HepG2 (cell line): ENCODE results near the gene RAB42. TPM values are rescaled to one million over a fixed set of nuclear protein-coding genes. Genes with fewer than 3 reads are reported as not detected.

Source experiments
- GABPA ChIP-seq, 2 experiments: IDR thresholded peaks; 2 replicates each; pipeline ENCODE4 v1.6.1; 2011 to 2016; ENCODE audit warnings: low read depth in 2 of 2, low read length in 1 of 2, missing biosample characterization in 1 of 2, missing genetic modification characterization in 1 of 2
- HNF4G ChIP-seq, 2 experiments: sonication (generic) in 1 of 2; formaldehyde crosslinking in 1 of 2; IDR thresholded peaks; 2 replicates each; pipeline versions ENCODE4 v1.4.0 to v1.6.1; 2011 to 2020; ENCODE audit warnings: borderline replicate concordance in 2 of 2, low read depth in 2 of 2, mild to moderate bottlenecking in 2 of 2, low read length in 1 of 2, missing genetic modification reagents in 1 of 2, moderate library complexity in 1 of 2
- RXRB ChIP-seq: IDR thresholded peaks from 2 replicates; pipeline ENCODE4 v1.6.1; 2016; ENCODE audit warnings: borderline replicate concordance, missing genetic modification reagents, missing compliant biosample characterization
- SALL2 ChIP-seq: sonication (generic); formaldehyde crosslinking; IDR thresholded peaks from 2 replicates; pipeline ENCODE4 v1.8.1; 2023; ENCODE audit warnings: mild to moderate bottlenecking, missing genetic modification reagents, inconsistent platforms
- THAP11 ChIP-seq: IDR thresholded peaks from 2 replicates; pipeline ENCODE4 v1.6.1; 2016; ENCODE audit warnings: missing biosample characterization, missing genetic modification reagents
- ZEB1 ChIP-seq: IDR thresholded peaks from 2 replicates; pipeline ENCODE4 v1.6.1; 2012; ENCODE audit warnings: mild to moderate bottlenecking, low read depth, inconsistent platforms; ENCODE audit not compliant: insufficient replicate concordance
- ZNF180 ChIP-seq: sonication (generic); formaldehyde crosslinking; IDR thresholded peaks from 2 replicates; pipeline ENCODE4 v1.4.0; 2020; ENCODE audit warnings: low read depth, missing genetic modification reagents, borderline replicate concordance
- ZNF660 ChIP-seq: sonication (generic); formaldehyde crosslinking; IDR thresholded peaks from 2 replicates; pipeline ENCODE4 v1.5.1; 2020; ENCODE audit warnings: mild to moderate bottlenecking, low read depth, missing genetic modification reagents, borderline replicate concordance
- polyA plus RNA-seq, 8 experiments: library from polyadenylated mRNA; depleted of rRNA in 3 of 8; stranded (reverse) in 7 of 8; unstranded in 1 of 8; fragments of >200 nt; fragmentation: Illumina TruSeq in 4 of 8; extraction: Trizol in 4 of 8; gene quantifications; 2 replicates each; pipeline versions ENCODE4 v1.2.1 to v1.2.3, GENCODE V29; 2011 to 2016; ENCODE audit warnings: low read depth in 4 of 8, missing spikeins in 1 of 8, mixed read lengths in 1 of 8; ENCODE audit not compliant: insufficient read depth in 1 of 8
- total RNA-seq, 5 experiments: library from RNA; depleted of rRNA; stranded (reverse); fragments of >200 nt; fragmentation: Illumina TruSeq; extraction: Trizol; gene quantifications; 2 replicates each; pipeline ENCODE4 v1.2.3, GENCODE V29; 2016; ENCODE audit warnings: low read depth in 1 of 5
- TF ChIP-seq, protein P1 (sequence below): sonication (generic); formaldehyde crosslinking; IDR thresholded peaks from 2 replicates; pipeline ENCODE4 v1.4.0; 2020; ENCODE audit warnings: missing genetic modification reagents
- TF ChIP-seq, protein P2 (sequence below): sonication (generic); formaldehyde crosslinking; IDR thresholded peaks from 2 replicates; pipeline ENCODE4 v1.5.0; 2020; ENCODE audit warnings: mild to moderate bottlenecking, missing genetic modification reagents
- TF ChIP-seq, protein P3 (sequence below): sonication (generic); formaldehyde crosslinking; IDR thresholded peaks from 2 replicates; pipeline ENCODE4 v1.4.0; 2020; ENCODE audit warnings: missing genetic modification reagents
- TF ChIP-seq, protein P4 (sequence below): sonication (generic); formaldehyde crosslinking; IDR thresholded peaks from 2 replicates; pipeline ENCODE4 v1.4.0; 2020; ENCODE audit warnings: missing genetic modification reagents, borderline replicate concordance
- TF ChIP-seq, protein P5 (sequence below): sonication (generic); formaldehyde crosslinking; IDR thresholded peaks from 2 replicates; pipeline ENCODE4 v1.4.0; 2020; ENCODE audit warnings: missing genetic modification reagents, borderline replicate concordance

RAB42 gene
- total and polyA plus RNA-seq, 2 of the 13 experiments (the other 11 are each of a cell fraction or from before 2014, with no cell fraction given): 10.4 to 166 TPM

DNA sequence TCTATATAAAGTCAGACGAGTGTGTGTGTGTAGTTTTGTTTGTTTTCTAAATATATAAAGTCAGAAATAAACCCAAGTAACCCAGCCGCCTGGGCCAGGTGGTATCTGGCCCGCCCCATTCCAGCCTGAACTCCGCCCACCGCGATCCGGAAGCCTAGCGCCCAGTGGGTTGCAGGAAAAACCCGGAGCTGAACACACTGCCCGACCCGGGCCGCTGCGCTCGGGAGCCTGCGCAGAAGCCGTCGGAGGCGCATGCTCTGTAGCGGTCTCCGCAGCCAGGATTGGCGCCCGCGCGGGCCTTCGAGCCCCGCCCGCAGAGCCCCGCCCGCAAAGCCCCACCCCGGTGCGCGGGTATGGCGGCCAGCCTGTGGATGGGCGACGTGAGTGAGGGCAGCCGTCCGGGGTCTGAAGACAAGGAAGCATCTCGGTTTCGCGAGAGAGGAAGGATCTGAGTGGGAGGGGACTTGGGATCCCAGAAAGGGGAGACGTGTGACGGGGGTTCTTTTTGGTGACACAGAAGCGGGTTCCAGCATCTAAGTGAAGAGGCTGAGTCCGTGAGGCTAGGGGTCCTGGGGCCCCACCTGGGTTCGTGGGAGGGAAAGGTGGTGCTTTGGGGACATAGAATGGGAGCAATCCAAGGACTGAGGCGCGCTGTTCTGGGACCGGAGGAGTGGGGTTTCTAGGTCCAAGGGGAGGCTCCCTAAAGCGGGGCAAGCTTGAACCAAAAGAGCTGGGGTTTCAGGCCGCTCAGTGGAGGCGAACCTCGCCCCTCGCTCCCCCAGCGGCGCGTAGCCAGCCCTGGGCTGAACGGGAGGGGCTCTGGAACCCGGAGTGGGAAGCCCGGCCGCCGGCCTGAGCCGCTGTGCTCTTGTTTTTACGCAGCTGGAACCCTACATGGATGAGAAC, 39.1 kb upstream of the RAB42 start, which contains the start of gene TRNAU1AP (continued):
- TF ChIP-seq THAP11 (CRISPR knock-in tag) (peak; percentile 91), HNF4G (IDR thresholded peaks at IDR 0.05; ENCODE audit: borderline replicate concordance, low read depth, low read length) (no peak), HNF4G (CRISPR knock-in tag; IDR thresholded peaks at IDR 0.05; ENCODE audit: borderline replicate concordance, low read depth) (peak; percentile 46; the same call in 1 of the 2 replicates), ZNF180 (no peak), ZNF660 (CRISPR knock-in tag) (no peak), GABPA (IDR thresholded peaks at IDR 0.05; ENCODE audit: low read depth, low read length) (peak; percentile 32; the same call in 1 of the 2 replicates), GABPA (CRISPR knock-in tag; IDR thresholded peaks at IDR 0.05; ENCODE audit: low read depth) (peak; percentile 75), ZEB1 (no peak), SALL2 (CRISPR knock-in tag) (0 out of 2 replicates have a peak, but pooled peaks have one; percentile 57), RXRB (CRISPR knock-in tag) (peak; percentile 75)
- TF ChIP-seq, protein P1, sequence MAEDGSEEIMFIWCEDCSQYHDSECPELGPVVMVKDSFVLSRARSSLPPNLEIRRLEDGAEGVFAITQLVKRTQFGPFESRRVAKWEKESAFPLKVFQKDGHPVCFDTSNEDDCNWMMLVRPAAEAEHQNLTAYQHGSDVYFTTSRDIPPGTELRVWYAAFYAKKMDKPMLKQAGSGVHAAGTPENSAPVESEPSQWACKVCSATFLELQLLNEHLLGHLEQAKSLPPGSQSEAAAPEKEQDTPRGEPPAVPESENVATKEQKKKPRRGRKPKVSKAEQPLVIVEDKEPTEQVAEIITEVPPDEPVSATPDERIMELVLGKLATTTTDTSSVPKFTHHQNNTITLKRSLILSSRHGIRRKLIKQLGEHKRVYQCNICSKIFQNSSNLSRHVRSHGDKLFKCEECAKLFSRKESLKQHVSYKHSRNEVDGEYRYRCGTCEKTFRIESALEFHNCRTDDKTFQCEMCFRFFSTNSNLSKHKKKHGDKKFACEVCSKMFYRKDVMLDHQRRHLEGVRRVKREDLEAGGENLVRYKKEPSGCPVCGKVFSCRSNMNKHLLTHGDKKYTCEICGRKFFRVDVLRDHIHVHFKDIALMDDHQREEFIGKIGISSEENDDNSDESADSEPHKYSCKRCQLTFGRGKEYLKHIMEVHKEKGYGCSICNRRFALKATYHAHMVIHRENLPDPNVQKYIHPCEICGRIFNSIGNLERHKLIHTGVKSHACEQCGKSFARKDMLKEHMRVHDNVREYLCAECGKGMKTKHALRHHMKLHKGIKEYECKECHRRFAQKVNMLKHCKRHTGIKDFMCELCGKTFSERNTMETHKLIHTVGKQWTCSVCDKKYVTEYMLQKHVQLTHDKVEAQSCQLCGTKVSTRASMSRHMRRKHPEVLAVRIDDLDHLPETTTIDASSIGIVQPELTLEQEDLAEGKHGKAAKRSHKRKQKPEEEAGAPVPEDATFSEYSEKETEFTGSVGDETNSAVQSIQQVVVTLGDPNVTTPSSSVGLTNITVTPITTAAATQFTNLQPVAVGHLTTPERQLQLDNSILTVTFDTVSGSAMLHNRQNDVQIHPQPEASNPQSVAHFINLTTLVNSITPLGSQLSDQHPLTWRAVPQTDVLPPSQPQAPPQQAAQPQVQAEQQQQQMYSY (CRISPR knock-in tag): peak; percentile 100
- TF ChIP-seq, protein P2, sequence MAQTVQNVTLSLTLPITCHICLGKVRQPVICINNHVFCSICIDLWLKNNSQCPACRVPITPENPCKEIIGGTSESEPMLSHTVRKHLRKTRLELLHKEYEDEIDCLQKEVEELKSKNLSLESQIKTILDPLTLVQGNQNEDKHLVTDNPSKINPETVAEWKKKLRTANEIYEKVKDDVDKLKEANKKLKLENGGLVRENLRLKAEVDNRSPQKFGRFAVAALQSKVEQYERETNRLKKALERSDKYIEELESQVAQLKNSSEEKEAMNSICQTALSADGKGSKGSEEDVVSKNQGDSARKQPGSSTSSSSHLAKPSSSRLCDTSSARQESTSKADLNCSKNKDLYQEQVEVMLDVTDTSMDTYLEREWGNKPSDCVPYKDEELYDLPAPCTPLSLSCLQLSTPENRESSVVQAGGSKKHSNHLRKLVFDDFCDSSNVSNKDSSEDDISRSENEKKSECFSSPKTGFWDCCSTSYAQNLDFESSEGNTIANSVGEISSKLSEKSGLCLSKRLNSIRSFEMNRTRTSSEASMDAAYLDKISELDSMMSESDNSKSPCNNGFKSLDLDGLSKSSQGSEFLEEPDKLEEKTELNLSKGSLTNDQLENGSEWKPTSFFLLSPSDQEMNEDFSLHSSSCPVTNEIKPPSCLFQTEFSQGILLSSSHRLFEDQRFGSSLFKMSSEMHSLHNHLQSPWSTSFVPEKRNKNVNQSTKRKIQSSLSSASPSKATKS (CRISPR knock-in tag): no peak
- TF ChIP-seq, protein P3, sequence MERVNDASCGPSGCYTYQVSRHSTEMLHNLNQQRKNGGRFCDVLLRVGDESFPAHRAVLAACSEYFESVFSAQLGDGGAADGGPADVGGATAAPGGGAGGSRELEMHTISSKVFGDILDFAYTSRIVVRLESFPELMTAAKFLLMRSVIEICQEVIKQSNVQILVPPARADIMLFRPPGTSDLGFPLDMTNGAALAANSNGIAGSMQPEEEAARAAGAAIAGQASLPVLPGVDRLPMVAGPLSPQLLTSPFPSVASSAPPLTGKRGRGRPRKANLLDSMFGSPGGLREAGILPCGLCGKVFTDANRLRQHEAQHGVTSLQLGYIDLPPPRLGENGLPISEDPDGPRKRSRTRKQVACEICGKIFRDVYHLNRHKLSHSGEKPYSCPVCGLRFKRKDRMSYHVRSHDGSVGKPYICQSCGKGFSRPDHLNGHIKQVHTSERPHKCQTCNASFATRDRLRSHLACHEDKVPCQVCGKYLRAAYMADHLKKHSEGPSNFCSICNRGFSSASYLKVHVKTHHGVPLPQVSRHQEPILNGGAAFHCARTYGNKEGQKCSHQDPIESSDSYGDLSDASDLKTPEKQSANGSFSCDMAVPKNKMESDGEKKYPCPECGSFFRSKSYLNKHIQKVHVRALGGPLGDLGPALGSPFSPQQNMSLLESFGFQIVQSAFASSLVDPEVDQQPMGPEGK (CRISPR knock-in tag): peak; percentile 99
- TF ChIP-seq, protein P4, sequence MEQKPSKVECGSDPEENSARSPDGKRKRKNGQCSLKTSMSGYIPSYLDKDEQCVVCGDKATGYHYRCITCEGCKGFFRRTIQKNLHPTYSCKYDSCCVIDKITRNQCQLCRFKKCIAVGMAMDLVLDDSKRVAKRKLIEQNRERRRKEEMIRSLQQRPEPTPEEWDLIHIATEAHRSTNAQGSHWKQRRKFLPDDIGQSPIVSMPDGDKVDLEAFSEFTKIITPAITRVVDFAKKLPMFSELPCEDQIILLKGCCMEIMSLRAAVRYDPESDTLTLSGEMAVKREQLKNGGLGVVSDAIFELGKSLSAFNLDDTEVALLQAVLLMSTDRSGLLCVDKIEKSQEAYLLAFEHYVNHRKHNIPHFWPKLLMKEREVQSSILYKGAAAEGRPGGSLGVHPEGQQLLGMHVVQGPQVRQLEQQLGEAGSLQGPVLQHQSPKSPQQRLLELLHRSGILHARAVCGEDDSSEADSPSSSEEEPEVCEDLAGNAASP (CRISPR knock-in tag): peak; percentile 54; the same call in 1 of the 2 replicates
- TF ChIP-seq, protein P5, sequence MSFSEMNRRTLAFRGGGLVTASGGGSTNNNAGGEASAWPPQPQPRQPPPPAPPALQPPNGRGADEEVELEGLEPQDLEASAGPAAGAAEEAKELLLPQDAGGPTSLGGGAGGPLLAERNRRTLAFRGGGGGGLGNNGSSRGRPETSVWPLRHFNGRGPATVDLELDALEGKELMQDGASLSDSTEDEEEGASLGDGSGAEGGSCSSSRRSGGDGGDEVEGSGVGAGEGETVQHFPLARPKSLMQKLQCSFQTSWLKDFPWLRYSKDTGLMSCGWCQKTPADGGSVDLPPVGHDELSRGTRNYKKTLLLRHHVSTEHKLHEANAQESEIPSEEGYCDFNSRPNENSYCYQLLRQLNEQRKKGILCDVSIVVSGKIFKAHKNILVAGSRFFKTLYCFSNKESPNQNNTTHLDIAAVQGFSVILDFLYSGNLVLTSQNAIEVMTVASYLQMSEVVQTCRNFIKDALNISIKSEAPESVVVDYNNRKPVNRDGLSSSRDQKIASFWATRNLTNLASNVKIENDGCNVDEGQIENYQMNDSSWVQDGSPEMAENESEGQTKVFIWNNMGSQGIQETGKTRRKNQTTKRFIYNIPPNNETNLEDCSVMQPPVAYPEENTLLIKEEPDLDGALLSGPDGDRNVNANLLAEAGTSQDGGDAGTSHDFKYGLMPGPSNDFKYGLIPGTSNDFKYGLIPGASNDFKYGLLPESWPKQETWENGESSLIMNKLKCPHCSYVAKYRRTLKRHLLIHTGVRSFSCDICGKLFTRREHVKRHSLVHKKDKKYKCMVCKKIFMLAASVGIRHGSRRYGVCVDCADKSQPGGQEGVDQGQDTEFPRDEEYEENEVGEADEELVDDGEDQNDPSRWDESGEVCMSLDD: 0 out of 2 replicates have a peak, but pooled peaks have one; percentile 21
